Right lobe of liver (tissue), 4 donors: Measurements from ENCODE around the gene CCL17.

Experiments
- CTCF ChIP-seq, 4 donors: fragments of 200-600 bp in 3 of 4; fragments of 450-650 bp in 1 of 4; IDR thresholded peaks; one replicate each; pipeline versions ENCODE4 v1.5.1 to v1.8.0; 2016 to 2022; ENCODE audit warnings: antibody characterized with exemption in 4 of 4, mild to moderate bottlenecking in 2 of 4
- POLR2A ChIP-seq: fragments of 450-650 bp; IDR thresholded peaks from one replicate; pipeline ENCODE4 v1.6.1; 2017; ENCODE audit warnings: antibody characterized with exemption, mild to moderate bottlenecking
- donor health status: DM: no; HTN: no; CAD: no.
- donor health status: DM: no; HTN: no; CAD: no.
- donor health status: DM: no; HTN: yes; CAD: no.

DNA sequence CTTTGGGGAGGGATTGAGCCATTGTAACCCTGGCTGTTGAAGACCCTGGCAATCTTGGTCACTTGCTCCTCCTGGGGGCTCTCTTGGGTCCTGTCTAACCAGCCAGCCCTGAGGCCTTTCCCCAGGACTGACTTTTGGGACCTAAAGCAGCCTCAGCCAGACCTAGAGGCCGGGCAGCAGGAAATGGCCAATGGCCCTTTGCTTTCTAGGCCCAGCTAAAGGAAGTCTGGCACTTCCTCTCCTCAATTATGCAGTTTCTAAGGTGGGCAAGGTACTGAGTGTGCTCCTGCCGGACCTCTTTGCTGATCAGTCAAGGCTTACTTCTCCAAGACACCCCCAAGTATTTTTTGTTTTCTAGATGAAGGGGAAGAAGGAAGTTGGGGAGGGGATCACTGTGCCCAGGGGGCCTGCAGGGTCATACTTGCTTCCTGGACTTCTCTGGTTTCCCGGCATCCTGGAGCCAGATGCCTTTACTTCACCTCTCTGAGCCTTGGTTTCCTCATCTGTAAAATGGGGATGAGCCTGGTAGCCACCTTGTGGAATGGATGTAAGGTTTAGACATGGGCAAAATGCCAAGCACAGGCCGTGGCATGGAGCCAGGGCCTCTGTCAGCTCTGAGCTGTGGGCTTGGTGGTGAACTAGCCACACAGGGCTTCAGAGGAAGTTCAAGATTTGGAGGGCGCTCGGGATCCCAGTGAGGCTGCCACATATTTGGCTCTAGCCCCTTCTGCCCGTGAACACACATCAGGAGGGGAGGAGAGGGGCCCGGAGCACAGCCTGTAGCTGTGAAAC is 23.7 kb upstream of the CCL17 start:
- TF ChIP-seq POLR2A = no peak
- no peak for TF ChIP-seq CTCF (IDR thresholded peaks at IDR 0.05)
